IPS-18c (cell line): Measurements from ENCODE around the gene GMDS.

Experiments
- H3K4me3 ChIP-seq: 2 replicates; pipeline ENCODE4 v1.7.0; 2013; ENCODE audit warnings: low read depth, mild to moderate bottlenecking, low read length, moderate library complexity; ENCODE audit not compliant: insufficient read depth
- H3K9me3 ChIP-seq: one replicate; pipeline ENCODE4 v1.6.1; 2013; ENCODE audit warnings: mild to moderate bottlenecking, low read length, moderate library complexity; ENCODE audit not compliant: control insufficient read depth, insufficient read depth

The GMDS gene

GRCh38 chr6:1984346-1984994, 260.9 kb downstream of the GMDS start:
- Histone ChIP-seq H3K4me3 (no peak overlapping the region), H3K9me3 (no peaks in the 10 kb centered on the region)

GRCh38 chr6:1983850-1984249, 261.6 kb downstream of the GMDS start:
- no peak overlapping the region for H3K4me3 ChIP-seq
- H3K9me3 ChIP-seq = no peaks in the 10 kb centered on the region

DNA sequence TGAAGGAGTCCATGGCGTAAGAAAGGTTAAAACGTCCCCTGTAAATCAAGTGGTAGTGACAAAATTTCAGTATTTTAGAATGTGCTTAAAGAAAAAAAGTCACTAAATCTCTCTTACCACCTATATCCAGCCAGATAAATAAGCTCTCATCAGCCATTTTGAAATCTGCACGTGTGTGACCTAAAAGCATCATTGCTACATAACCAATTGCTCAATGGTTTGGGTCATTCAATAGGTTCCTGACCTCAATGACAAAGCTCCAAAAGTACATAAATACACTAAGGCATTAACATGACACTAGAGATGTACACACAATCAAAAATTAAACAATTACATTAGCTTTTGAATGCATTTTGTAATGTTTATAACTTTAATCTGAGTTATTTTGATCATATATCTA, 272.4 kb downstream of the GMDS start:
- Histone ChIP-seq H3K9me3 (no peaks in the 10 kb centered on the region), H3K4me3 (no peak overlapping the region)

DNA sequence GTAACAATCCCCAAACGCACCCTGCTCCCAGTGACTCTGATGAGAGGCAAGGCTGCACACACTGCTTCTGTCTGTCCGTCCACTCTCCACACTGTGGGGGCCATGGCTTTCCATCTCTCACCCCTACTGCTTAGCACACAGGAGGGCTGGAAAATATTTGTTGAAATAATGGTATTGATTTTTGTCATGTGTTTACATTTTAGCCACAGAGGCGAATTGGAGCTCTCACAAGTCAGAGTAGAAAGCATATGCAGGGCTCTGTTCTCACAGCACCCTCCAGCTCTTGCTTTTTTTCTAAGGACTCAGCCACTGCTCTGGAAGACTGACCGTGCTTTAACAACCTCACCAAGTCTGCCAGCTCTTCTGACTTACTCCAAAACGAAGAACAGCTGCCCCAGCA, 273.8 kb downstream of the GMDS start:
- Histone ChIP-seq H3K9me3 (no peaks in the 10 kb centered on the region), H3K4me3 (no peak overlapping the region)

GRCh38 chr6:1970151-1970561, 275.2 kb downstream of the GMDS start:
- no peaks in the 10 kb centered on the region for H3K9me3 ChIP-seq
- no peak overlapping the region for H3K4me3 ChIP-seq

DNA sequence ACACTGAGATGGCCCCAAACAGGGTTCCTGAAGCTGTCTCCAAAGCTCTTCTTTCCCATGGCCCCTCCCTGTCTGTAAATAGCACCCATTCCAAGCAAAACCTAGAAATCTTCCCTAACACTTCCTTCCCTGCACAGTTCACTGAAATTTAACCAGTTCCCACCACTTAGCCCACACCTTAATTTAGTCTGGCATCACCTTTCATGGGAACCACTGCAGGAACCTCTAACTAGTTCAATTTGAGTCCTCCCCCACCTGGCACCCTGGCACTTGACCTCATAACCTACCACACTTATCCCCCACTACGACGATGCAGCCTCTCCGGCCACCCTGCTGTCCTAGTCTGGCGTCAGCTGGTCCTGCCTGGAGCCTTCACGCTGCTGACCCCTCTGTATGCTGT, 278.7 kb downstream of the GMDS start:
- H3K4me3 ChIP-seq = no peak overlapping the region
- H3K9me3 ChIP-seq = no peaks in the 10 kb centered on the region

DNA sequence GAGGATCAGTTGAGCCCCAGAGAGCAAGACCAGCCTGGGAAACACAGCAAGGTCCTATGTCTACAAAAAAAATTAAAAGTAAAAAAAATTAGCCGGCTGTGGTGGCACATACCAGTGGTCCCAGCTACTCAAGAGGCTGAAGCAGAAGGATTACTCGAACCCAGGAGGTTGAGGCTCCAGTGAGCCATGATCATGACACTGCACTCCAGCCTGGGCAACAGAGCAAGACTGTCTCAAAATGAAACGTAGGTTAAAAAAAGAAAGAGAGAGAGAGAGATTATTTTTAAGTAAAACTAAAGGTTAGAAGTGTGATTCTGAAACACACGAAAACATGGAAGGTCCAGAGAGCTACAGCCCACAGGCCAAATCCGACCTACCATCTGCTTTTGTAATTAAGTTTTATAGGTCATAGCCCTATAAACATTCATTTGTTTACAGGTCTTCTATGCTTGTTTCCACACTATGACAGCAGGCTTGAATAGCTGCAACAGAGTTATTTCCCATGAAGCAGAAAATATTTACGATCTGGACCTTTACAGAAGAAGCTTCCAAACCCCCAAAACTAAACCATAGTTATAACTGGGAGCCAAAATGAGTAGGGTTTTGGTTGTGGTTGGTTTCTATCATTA, 279.7 kb downstream of the GMDS start:
- Histone ChIP-seq H3K4me3 (no peak overlapping the region), H3K9me3 (no peaks in the 10 kb centered on the region)

DNA sequence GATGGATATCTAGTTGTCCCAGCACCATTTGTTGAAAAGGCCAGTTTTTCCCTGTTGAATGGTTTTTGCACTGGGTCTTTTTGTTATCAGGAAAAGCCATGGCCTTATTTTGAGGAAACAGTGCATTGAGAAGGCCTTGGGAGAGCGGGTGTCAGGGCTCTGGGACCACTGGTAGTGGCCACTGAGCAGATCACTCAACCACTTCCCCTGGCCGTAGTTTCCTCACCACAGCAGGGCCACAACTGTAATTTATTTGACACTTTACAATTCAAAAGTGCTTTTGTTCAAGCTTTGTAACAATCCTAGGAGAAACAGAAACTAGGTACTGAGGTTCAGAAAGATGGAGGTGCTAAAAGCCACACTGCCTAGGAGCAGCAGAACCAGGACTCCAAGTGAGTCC, 281.8 kb downstream of the GMDS start:
- no peak overlapping the region for H3K4me3 ChIP-seq
- no peaks in the 10 kb centered on the region for H3K9me3 ChIP-seq

DNA sequence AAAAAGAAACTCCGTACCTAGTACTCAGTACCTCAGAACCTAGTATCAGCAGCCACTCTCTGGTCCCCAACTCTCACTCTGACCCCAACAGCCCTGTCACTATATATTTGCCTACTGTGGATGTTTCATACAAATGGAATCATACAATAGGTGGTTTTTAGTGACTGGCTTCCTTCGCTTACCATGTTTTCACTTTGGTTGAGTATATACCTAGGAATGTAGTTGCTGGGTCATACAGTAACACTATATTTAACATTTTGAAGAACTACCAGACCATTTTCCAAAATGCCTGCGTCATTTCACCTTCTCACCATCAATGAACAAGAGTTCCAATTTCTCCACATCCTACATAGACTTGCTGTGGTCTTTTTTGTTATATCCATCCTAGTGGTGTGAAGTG, 283.2 kb downstream of the GMDS start:
- no peaks in the 10 kb centered on the region for H3K9me3 ChIP-seq
- H3K4me3 ChIP-seq = no peak overlapping the region

DNA sequence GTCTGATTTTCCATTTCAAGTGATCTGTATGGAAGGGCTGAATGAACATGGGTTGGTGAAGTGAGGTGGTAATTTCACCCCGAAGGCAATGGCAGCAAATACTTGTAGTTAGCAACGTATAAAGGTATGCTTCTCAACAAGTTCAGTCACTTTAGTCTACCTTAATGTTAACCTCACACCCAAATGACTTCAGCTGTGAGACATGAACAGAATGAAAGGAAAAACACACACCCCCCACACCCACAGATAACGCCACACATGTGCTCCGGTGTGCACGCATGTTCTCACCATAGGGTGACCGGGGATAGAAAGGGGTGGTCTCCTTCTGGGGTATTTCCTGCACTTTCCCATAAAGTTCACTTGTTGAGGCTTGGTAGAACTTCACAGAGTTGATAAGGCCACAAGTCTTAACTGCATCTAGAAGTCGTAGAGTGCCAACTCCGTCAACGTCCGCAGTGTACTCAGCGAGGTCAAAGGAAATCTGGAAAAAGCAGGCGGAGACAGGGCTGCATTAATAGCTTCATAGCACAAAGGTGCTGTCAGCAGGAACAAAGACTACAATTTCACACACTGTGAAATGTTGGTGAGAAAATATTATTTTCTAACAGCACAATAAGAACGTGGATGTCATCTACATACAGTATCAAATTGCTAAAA, 284.8 kb downstream of the GMDS start:
- no peaks in the 10 kb centered on the region for H3K9me3 ChIP-seq
- no peak overlapping the region for H3K4me3 ChIP-seq

DNA sequence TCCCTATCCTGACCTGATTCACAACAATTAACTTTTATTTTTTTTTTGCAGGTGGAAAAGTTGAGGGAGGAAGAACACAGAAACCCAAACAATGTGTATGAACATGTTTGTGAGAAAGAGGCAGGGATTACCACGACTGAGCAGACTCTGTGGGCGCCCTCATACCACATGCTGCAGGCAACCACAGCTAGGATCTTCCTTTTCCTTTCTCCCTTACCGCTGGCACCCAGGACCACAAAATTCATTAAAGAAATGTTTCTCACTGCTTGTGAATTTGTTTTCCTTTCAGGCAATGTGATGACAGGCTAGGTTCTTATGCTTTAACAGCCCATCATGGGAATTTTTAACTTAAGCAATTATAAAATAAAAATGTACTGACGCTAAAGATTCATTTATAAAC, 287.1 kb downstream of the GMDS start:
- no peak overlapping the region for H3K4me3 ChIP-seq
- H3K9me3 ChIP-seq = no peaks in the 10 kb centered on the region

DNA sequence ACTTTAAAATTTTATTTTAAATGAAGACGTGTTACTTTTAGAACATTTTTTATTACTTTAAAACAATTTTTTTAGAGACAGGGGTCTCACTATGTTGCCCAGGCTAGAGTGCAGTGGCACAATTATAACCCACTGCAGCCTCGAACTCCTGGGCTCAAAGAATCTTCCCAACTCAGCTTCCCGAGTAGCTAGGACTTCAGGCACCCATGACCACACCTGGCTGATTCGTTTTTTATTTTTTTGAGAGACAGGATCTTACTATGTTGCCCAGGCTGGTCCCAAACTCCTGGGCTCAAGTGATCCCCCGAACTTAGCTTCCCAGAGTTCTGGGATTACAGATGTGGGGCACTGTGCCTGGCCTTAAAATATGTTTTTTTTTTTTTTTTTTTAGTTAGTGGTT, 287.7 kb downstream of the GMDS start:
- no peaks in the 10 kb centered on the region for H3K9me3 ChIP-seq
- H3K4me3 ChIP-seq = no peak overlapping the region

GRCh38 chr6:1952740-1953360, 292.6 kb downstream of the GMDS start:
- H3K9me3 ChIP-seq = no peaks in the 10 kb centered on the region
- no peak overlapping the region for H3K4me3 ChIP-seq

- no peaks in the 10 kb centered on the region for H3K9me3 ChIP-seq
- H3K4me3 ChIP-seq = no peak overlapping the region
These were observed 294.8 kb downstream of the GMDS start for GRCh38 chr6:1950631-1951030.

DNA sequence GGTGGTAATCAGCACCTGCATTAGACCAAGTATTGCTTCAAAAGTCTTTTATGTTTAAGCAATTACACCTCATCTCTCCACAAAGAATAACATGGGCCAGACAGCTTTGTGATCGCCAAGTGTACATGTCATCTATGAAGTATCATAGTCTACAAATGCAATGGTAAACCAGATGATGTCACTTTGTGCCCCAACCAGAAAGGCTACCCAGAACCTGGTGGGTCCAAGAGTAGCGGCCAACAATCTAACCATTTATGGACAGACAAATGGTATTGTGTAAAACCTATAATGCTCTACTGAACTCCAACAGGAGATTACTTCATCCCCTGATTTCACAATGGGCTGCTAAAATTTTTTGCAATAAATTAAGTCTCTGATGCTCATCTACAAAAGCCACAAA, 295.9 kb downstream of the GMDS start:
- Histone ChIP-seq H3K9me3 (no peaks in the 10 kb centered on the region), H3K4me3 (no peak overlapping the region)

DNA sequence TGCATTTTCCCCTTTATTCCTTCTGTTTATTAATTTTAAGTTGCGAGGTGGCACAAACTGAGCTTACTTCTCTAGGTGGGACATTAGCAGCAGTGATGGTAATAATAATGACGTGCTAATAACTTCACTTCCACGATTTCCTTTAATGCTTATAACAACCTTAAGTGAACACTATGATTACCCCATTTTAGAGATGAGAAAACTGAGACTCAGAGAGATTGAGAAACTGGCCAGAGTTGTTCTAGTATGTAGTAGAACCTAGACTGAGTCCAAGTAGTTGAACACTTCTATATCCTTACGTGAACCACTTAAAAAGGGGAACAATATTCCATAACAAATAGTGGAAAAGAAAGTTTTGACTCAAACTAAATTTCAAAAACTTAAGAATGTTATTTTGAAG, 297.5 kb downstream of the GMDS start:
- H3K9me3 ChIP-seq = no peaks in the 10 kb centered on the region
- H3K4me3 ChIP-seq = no peak overlapping the region

DNA sequence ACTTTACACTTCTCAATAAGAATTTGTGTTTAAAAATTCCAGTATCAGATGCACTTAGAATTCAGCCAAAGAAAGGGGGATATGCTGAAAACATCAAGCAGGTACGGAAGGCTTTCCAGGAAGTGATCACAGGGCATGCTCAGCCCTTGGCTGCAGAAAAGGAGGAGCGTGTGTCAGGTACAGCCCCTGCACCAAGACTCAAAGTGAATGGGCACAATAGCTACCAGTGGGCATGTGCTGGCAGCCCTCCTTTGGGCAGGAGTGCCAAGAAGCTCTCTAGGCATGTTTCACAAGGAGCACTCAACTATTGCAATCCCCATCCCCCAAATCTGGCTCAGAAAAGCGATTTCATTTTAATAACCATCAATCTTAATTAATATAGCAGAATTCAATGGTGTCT, 298.8 kb downstream of the GMDS start:
- Histone ChIP-seq H3K4me3 (no peak overlapping the region), H3K9me3 (no peaks in the 10 kb centered on the region)

DNA sequence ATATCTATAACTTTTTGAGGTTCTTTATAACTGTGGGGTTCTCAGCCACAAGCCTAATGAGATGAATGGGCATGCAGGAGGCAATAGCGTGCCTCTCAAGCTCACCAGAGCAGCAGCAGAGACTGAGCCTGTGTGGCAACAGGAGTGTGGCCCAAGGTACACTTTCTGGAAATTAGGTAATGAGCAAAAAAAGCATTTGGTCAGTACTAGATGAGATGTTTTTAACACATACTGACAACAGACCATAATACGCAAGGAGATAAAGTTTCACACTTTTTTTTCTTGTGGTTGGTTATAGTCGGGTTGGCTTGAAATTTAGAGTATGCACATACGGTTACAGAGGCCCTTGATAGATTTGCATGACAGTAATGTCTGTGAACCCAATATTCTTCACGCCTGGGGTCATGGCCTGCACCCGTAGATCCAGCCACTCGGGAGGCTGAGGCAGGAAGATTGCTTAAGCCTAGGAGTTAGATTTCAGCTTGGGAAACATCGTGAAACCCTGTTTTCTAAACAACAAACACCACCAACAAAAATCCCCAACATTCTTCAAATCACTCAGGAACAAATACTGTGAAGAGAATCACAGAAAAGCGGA, 300.1 kb downstream of the GMDS start:
- no peaks in the 10 kb centered on the region for H3K9me3 ChIP-seq

More for the DNA sequence above, 300.1 kb downstream of the GMDS start:
- H3K4me3 ChIP-seq = no peak overlapping the region
